Right renal pelvis (tissue), 4 donors: ENCODE measurements around the gene GLE1. TPM values are rescaled to one million over a fixed set of nuclear protein-coding genes. Genes with fewer than 3 reads are reported as not detected.
"Not testable (repeated sequence)": the region's sequence is repeated elsewhere in the genome, so short reads cannot be mapped to it uniquely, and the experiment has no call there.

Experiments used
- DNase-seq, 4 donors: peaks; one replicate each; pipeline ENCODE4 v3.0.0-alpha.2; 2013; ENCODE audit warnings: low read depth in 4 of 4, low spot score in 3 of 4, missing footprints in 1 of 4
- polyA plus RNA-seq, 4 donors: library from polyadenylated mRNA; unstranded; fragments of 120-200 nt; gene quantifications; one replicate each; pipeline ENCODE4 v1.2.1, GENCODE V29; 2013; ENCODE audit not compliant: insufficient read length in 4 of 4

GLE1 gene
- polyA plus RNA-seq, 4 donors = 28.0 to 31.5 (median 30.4) TPM

DNA sequence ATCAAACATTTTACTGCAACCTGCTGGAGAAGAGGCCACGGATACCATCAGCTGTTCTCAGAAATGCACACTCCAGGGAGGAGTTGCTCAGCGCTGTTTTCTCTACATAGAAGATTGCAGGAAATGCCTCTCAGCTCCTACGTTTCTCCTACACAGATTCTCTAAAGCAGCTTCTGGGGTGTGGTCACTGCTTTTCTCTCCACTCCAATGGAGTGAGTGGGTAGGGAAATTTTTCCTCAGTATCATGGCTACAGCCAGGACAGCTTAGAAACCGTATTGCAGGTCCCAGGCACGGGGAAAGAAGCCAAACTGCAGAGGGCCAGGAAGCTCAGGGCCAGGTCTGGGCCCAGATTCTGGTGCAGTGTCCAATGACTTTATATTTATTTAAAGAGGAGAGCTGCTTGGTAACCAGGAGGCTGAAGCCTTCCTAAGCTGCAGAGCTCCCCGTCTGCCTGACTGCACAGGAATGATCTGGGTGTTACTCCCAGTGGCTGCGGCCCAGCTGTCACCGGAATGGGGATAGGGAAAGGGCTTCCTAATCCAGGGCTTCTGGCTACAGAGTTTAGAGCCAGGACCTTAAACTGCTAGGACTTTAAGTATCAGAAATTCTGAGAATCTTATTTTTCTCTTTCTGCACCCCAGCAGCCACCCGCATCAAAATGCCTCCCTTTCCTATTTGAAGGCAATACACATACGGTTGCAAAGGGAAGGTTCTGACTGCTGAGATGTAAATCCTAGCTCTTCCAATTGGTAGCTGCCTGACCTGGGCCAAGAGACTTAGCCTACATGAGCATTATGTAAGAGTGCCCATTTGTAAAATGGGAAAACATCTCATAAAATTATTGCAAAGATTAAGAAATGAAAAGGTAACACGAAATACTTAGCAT lies 46.5 kb downstream of the GLE1 start:
- DNase-seq = no peak

- DNase-seq = no peak
Observed at GRCh38 chr9:128551657-128552152, 47.2 kb downstream of the GLE1 start.

- peak; percentile 76 to 83 (median 82) for DNase-seq
Observed at GRCh38 chr9:128552153-128552743, 47.7 kb downstream of the GLE1 start, which contains the start of gene SPTAN1. SPTAN1 (plus strand) TSS chr9:128552587; CDS start chr9:128566741, 14,154 bp downstream.

- peak in 1 of 4 donors; percentile 41 for DNase-seq
Observed at GRCh38 chr9:128552744-128553440, 48.4 kb downstream of the GLE1 start.

DNA sequence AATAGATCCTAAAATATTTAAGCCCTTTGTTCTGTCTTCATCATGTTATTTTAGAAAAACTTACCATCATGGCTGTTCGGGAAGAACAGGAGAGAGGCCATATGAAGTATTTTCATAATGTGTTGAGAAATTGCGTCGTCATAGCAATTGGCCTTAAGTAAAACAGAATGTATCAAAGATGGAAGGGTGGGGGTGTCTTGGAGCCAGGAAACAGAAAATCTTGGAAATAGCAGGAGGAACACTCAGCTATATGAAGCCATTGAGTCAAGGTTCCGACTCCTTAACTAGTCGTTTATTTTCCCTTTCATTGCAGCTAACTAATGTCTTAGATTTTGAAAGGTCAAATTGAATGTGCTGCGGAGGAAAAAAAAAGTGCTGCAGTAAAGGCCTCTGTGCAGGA lies 49.2 kb downstream of the GLE1 start:
- DNase-seq = no peak

DNA sequence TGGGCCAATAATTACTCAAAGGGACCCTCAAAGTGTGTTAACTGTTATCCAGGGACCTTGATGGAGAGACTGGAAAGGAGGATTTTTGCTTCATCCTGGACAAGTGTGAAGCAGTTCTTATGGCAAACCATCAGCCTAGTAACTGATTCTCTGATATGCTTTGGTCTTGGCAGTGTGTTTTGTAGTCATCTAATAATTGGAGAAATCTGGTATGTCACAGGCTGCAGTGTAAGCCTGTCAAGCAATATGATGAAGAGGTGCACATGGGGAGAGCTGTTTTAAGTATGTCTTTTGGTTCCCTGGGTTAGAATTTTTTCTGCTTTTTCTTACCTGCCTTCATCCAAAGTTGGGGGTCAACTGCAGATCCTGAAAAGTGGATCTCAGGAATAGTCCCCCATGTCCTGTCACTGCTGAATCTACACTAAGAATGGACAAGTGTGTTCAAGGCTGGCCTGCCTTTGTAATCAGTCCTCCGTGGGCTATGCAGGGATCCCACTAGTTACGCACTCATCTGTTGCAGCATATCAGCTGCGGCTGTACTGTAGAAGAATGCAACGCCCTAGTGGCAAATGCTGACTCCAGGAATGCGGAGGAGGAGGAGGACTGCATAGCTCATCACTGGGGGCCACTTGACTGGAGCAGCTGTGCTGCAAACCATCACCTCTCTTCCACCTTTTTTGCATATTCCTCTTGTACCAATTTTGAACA lies 49.8 kb downstream of the GLE1 start:
- DNase-seq = peak in 2 of 4 donors; percentile 55 to 74

GRCh38 chr9:128555180-128555721 lies 50.7 kb downstream of the GLE1 start:
- no peak for DNase-seq

DNA sequence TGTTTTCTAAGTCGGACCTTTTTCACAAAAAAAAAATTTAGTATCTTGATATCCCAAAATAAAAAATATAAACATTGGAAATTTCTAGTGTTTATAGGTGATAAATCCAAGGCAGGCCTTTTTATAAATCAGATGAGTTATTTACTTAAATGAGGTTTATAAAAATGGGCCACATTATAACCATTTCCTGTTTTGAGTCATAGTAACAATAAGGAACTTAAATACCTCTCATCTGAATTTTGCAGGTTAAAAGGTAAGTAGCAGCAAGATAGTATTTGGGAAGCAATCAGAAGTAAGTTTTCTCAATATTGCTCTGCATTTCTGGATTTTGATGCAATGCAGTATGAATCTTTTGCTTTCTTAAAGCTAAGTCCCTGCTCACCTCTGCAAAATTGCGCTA lies 51.8 kb downstream of the GLE1 start:
- DNase-seq = no peak

DNA sequence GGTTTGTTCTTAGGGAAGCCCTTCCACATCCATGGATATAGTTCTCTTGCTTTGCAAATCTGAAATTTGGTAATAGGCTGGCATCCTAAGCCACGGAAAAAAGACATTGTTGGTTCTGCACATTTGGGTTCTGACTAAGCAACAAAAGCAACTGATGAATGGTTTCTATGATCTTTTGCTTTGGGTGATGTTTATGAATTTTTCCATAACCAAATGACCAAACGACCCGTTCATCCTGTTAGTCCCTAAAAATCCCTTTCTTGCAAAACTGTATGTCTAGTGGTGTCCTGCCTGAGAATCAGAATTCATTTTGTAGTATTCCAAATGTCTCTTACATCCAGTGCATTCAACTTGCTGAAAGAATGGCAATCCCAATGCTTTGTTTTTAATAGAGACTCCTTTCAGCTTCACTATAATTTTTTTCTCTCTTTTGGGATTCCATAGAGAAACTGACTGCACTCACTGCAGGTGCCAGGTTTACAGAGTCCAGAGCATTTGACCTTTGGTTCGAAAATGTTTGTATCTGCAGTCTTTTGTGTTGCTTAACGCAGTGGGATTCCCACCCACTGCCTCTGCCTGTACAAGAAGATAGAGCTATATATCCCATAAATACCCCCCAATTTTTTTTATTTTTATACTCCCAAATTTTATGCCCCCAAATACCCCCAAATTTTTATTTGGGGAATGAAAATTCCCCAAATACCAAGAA lies 52.6 kb downstream of the GLE1 start:
- DNase-seq = no peak

DNA sequence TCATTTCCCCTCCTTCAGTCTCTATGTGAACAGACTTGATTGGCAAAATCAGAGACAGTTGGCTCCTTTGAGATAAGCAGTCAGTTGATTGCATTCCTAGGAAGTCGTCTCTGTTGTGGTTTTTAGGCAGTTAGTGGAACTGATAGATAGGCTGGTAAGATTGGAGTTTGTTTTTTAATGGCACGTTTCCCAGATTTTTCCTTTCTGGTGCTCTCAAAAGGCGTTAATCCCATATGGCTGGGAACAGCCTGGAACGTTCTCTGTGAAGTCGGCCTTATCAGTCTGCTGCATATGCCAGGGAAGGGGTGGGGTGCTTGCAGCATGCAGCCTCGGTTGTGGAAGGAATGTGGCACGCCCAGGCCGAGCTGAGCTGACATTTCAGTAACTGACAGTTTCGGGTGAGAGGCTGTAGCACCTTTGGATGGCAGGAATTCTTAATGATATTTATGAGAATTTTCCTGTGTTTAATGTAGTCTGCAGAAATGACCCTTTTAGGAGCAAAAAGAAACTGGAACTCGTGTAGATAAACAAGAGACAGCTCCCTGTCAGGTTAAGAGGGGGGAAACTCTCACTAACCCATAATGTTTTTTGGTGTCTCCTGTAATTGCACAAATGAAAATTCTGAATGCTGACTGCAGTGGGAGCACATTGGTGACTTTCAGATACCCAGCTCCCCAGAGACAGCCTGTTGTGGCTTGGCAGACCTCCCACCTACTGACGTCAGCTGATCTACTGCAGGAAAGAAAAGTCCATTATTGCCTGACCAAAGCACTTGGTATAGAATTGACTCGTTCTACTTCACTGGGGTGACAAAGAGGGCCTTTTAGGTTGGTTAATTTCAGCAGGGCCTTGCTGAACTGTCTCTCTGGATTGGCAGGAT lies 54.2 kb downstream of the GLE1 start:
- no peak for DNase-seq

DNA sequence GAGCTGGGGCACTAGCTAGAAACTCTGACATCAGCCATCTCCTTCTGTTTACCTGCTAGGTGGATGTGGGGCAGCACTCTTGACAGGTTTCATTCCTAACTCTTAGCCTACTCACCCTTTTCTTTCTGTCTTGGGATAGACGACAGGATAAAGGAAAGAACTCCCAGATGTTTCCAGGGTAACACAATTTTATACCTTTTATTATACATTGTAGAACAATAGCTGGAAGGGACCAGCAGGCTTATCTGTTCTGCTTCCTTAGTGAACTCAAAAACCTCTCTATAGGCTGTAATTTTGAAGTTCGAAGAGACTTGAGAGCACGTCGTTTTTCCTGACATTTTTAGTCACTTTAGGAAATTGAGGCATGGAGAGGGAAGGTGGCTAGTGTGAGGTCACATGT lies 61.1 kb downstream of the GLE1 start:
- no peak for DNase-seq

DNA sequence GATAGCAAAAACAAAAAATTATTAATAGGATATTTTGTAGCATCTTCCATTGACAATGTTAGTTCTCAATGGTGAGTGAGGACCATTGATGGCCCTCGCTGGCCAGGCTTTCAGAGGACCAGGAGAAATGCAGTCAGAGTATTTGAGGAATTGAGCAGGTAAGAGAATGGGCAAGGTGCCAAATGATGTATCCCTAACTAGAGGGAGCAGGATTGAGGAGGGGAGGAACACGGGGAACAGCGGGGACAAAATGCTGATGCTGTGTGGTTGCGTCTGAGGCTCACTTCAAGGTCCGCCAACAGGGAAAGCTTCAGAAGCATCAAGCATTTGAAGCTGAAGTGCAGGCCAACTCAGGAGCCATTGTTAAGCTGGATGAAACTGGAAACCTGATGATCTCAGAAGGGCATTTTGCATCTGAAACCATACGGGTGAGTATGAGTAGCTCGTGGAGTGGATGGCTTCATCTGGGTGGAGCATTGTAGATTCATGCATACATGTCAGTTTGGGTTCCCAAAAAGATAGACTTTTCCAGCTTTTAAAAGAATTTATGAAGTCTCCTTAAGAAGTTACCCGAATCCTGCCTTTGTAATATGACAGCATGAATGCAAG lies 64.1 kb downstream of the GLE1 start:
- no peak for DNase-seq

DNA sequence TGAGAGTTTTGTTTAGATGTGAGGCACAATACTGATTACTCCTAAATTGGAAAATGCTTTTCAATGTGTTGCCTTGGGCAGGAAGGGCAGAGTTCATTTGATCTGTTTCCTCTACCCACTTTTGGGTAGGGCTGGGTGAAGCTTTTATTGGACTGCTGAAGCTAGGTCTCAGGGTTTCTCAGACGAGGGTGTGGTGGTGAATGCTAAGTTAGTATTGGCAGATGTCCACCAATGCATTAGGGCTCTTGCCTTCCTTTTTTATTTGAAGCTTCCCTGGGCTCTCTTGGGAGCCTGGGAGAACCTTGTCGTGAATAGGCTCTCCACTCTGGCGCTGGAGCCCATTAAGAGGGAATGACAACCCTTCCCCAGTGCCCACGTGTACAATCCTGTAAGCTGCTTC lies 71.0 kb downstream of the GLE1 start:
- no peak for DNase-seq

- no peak for DNase-seq
Observed at GRCh38 chr9:128575916-128576315, 71.4 kb downstream of the GLE1 start.

DNA sequence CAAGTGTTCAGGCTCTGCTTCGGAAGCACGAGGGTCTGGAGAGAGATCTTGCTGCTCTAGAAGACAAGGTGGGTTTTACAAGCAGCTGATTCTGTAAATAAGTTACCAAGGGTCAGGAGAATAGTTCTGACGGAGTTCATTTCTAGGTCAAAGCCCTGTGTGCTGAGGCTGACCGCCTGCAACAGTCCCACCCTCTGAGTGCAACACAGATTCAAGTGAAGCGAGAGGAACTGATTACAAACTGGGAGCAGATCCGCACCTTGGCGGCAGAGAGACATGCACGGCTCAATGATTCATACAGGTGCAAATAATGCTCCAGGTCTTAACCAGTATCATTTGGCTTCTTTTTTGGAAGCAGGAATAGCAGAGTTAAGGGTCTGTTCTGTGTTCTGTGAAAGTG lies 72.7 kb downstream of the GLE1 start:
- no peak for DNase-seq

DNA sequence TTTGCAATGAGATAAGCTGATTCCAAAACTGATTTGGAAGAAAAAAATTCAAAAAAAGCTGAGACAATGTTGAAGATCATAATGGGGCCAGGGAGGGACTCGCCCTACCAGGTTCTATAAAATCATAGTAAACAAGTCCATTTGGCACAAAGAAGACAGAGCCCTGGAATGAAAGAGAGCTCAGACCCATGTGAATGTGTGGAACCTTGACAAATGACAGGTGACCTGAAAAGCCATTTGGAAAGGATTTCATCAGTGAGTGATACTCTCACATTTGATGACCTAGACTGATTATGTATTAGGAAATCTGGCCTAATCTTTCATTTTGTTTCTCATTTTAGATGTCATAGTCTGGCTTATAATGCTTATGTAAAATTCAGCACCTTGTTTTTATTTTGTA lies 74.7 kb downstream of the GLE1 start:
- no peak for DNase-seq

DNA sequence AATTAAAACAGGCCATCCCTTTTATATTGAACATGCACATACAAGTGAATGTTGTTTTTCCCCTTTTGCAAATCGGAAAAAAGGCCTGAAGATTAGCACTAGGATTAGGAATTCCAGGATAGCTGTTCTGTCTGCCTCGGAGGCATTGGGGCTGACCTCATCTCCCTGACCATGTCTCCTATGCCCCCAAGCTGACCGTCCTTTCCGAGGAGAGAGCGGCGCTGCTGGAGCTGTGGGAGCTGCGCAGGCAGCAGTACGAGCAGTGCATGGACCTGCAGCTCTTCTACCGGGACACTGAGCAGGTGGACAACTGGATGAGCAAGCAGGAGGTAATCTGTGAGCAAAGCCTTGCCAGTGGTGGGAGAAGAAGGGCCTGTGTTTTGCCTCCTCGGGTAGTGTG lies 76.2 kb downstream of the GLE1 start:
- DNase-seq = no peak

- not testable (repeated sequence) for DNase-seq
Observed at GRCh38 chr9:128585155-128585554, 80.6 kb downstream of the GLE1 start.
